Liver (tissue), 9 donors: Measurements from ENCODE around the gene MAP2K3. TPM values are rescaled to one million over a fixed set of nuclear protein-coding genes. Genes with fewer than 3 reads are reported as not detected.

Experiments used
- DNase-seq: peaks from one replicate; pipeline ENCODE4 v3.0.0-alpha.2; 2017; ENCODE audit warnings: low spot score
- H3K27ac ChIP-seq, 2 donors: one replicate each; pipeline ENCODE4 v1.7.0; 2013; ENCODE audit warnings: inconsistent platforms in 2 of 2, low read length in 2 of 2, control low read depth in 1 of 2, low read depth in 1 of 2, mild to moderate bottlenecking in 1 of 2
- H3K27me3 ChIP-seq, 4 donors: one replicate each; pipeline versions ENCODE4 v1.6.1 to v1.7.0; 2013; ENCODE audit warnings: low read length in 3 of 4, inconsistent platforms in 1 of 4, mild to moderate bottlenecking in 1 of 4, moderate library complexity in 1 of 4; ENCODE audit not compliant: control insufficient read depth in 4 of 4, insufficient read depth in 4 of 4
- H3K36me3 ChIP-seq, 4 donors: one replicate each; pipeline versions ENCODE4 v1.6.1 to v1.7.0; 2013; ENCODE audit warnings: low read length in 3 of 4, mild to moderate bottlenecking in 3 of 4, low read depth in 1 of 4, moderate library complexity in 1 of 4; ENCODE audit not compliant: control insufficient read depth in 4 of 4, insufficient read depth in 3 of 4
- H3K4me1 ChIP-seq, 4 donors: one replicate each; pipeline versions ENCODE4 v1.6.1 to v1.7.0; 2013; ENCODE audit warnings: low read length in 3 of 4, mild to moderate bottlenecking in 3 of 4, moderate library complexity in 1 of 4; ENCODE audit not compliant: control insufficient read depth in 4 of 4, insufficient read depth in 4 of 4
- H3K4me3 ChIP-seq, 3 donors: one replicate each; pipeline versions ENCODE4 v1.6.1 to v1.7.0; 2013; ENCODE audit warnings: low read length in 3 of 3, control low read depth in 1 of 3, low read depth in 1 of 3, mild to moderate bottlenecking in 1 of 3
- H3K9ac ChIP-seq, 2 donors: one replicate each; pipeline ENCODE4 v1.7.0; 2013; ENCODE audit warnings: low read length in 2 of 2, mild to moderate bottlenecking in 2 of 2, moderate library complexity in 2 of 2, control low read depth in 1 of 2, low read depth in 1 of 2
- H3K9me3 ChIP-seq, 4 donors: one replicate each; pipeline versions ENCODE4 v1.6.1 to v1.7.0; 2013; ENCODE audit warnings: low read length in 3 of 4; ENCODE audit not compliant: control insufficient read depth in 4 of 4
- EGR1 ChIP-seq, 2 donors: IDR thresholded peaks; 2 replicates each; pipeline ENCODE4 v1.6.1; 2016 to 2018; ENCODE audit warnings: antibody characterized with exemption in 2 of 2, low read depth in 2 of 2
- FOXA1 ChIP-seq: IDR thresholded peaks from 2 replicates; pipeline ENCODE4 v1.6.1; 2016; ENCODE audit warnings: antibody characterized with exemption
- HNF4G ChIP-seq: IDR thresholded peaks from 2 replicates; pipeline ENCODE4 v1.6.1; 2016; ENCODE audit warnings: antibody characterized with exemption
- JUND ChIP-seq, 2 donors: IDR thresholded peaks; 2 replicates each; pipeline ENCODE4 v1.6.1; 2016; ENCODE audit warnings: antibody characterized with exemption in 2 of 2
- MAX ChIP-seq: IDR thresholded peaks from 2 replicates; pipeline ENCODE4 v1.6.1; 2016; ENCODE audit warnings: antibody characterized with exemption
- NR2F2 ChIP-seq: IDR thresholded peaks from 2 replicates; pipeline ENCODE4 v1.6.1; 2016; ENCODE audit warnings: antibody characterized with exemption
- RAD21 ChIP-seq, 2 donors: IDR thresholded peaks; 2 replicates each; pipeline ENCODE4 v1.6.1; 2016; ENCODE audit warnings: antibody characterized with exemption in 2 of 2, mild to moderate bottlenecking in 2 of 2
- RXRA ChIP-seq, 2 donors: IDR thresholded peaks; 2 replicates each; pipeline ENCODE4 v1.6.1; 2017 to 2018; ENCODE audit warnings: antibody characterized with exemption in 2 of 2, mild to moderate bottlenecking in 1 of 2
- SP1 ChIP-seq: IDR thresholded peaks from 2 replicates; pipeline ENCODE4 v1.6.1; 2018; ENCODE audit warnings: antibody characterized with exemption, mild to moderate bottlenecking
- TAF1 ChIP-seq: conservative IDR thresholded peaks from 2 replicates; pipeline ENCODE4 v1.6.1; 2016; ENCODE audit warnings: antibody characterized with exemption, mild to moderate bottlenecking
- YY1 ChIP-seq: IDR thresholded peaks from 2 replicates; pipeline ENCODE4 v1.6.1; 2016; ENCODE audit warnings: antibody characterized with exemption, mild to moderate bottlenecking
- WGBS: extraction: QIAGEN DNeasy Blood & Tissue Kit; methylation state at CpG from one replicate; pipeline ENCODE4 v1.1.7; 2013; 5-methylcytosine and 5-hydroxymethylcytosine counted together
- polyA plus RNA-seq, 2 donors: library from polyadenylated mRNA; stranded (reverse) in 1 of 2; unstranded in 1 of 2; fragments of 200-250 nt in 1 of 2; fragments of >200 nt in 1 of 2; fragmentation: Nextera tagmentation in 1 of 2; extraction: Ambion mirVana in 1 of 2; gene quantifications; one replicate each; pipeline versions ENCODE4 v1.2.1 to v1.2.3, GENCODE V29; 2013 to 2015
- total RNA-seq, 2 donors: library from RNA; depleted of rRNA; stranded (reverse); fragments of >200 nt; gene quantifications; one replicate each; pipeline ENCODE4 v1.2.3, GENCODE V29; 2014
- TF ChIP-seq, protein P1 (sequence below): IDR thresholded peaks from 2 replicates; pipeline ENCODE4 v1.6.1; 2016; ENCODE audit warnings: antibody characterized with exemption
- TF ChIP-seq, protein P2 (sequence below): fragments of 150-350 bp; IDR thresholded peaks from 2 replicates; pipeline ENCODE4 v1.5.1; 2017; ENCODE audit warnings: improper control_type of control experiment, low read depth, low read length; ENCODE audit not compliant: missing input control
- donor health status: healthy.
- donor health status: healthy.
- donor health status: healthy.
- donor health status: healthy.
- donor health status: healthy.

MAP2K3 gene
- total and polyA plus RNA-seq, 4 donors, result 21.6 to 88.4 (median 30.5) TPM

DNA sequence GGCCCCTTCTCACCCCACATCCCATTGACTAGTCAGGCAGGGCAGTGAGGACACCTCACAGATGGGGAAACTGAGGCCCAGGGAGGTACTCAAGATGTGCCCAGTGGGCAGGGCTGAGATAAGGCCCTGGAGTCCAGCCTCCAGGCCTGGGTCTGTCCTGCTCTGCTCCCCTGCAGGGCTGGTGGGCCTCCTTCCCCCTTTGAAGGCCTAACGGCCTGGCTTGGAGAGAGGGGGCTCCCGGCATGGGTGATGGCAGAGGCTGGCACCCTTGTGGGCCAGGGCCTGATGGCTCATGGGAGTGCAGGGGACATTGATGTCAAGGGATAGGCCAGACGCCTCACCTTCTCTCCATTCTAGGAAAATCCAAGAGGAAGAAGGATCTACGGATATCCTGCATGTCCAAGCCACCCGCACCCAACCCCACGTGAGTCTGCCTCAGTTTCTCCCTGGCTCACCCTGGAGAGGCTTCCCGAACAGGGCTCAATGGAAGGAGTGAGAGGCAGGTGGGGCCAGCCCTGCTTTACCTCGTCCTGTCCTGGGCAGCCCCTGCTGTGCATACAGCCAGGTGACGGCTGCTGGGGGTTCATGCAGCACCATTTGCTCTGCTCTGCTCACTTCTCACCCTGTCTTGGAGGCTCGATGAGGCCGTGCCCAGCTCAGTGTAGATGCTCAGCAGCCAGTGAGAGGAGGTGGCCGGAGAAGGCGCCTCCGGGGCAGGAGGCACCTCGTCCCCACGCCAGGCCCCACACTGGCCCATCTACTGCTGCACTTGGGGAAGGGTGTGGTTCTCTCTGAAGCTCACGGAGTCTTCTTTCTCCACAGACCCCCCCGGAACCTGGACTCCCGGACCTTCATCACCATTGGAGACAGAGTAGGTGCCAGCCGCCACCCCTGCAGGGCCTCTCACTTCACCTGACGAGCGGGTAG is 13.8 kb downstream of the MAP2K3 start:
- WGBS, result 77% methylated on average over 22 of the region's 22 CpGs
- Histone ChIP-seq H3K27ac (no peak overlapping the region), H3K9me3 (no peaks in the 10 kb centered on the region), H3K4me1 (peaks cover 0 to 14% (median 0%) of the 10 kb centered on the region in 4 donors), H3K27me3 (no peaks in the 10 kb centered on the region), H3K4me3 (no peak overlapping the region), H3K9ac (no peak overlapping the region), H3K36me3 (peaks cover 3 to 48% (median 31%) of the 10 kb centered on the region in 4 donors)
- no peak for TF ChIP-seq HNF4G
- TF ChIP-seq, protein P1, sequence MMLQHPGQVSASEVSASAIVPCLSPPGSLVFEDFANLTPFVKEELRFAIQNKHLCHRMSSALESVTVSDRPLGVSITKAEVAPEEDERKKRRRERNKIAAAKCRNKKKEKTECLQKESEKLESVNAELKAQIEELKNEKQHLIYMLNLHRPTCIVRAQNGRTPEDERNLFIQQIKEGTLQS, result no peak
- no peak for TF ChIP-seq FOXA1
- no peak for DNase-seq

DNA sequence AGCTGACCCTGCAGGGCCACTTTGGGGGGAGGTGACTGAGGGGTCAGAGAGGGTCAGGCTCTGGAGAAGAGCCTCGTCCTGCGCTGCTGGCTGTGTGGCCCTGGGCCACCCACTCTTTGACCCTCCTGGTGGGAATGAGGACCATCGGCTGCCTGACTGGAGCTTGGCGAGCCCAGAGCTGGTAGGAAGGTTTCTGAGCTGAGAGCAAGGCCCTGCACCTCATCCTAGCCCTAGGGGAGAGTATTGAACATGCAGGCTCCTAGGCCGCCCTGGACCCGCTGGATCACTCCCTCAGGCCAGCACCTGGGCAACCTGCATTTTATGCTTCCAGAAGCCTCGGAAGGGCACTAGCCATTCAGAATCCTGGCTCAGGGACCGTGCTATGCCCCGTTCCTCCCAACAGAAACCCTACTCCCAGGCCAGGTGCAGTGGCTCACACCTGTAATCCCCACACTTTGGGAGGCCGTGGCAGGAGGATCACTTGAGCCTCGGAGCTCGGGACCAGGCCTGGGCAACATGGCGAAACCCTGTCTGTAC is 14.5 kb downstream of the MAP2K3 start:
- no peaks in the 10 kb centered on the region for H3K9me3 ChIP-seq
- no peak for DNase-seq
- no peaks in the 10 kb centered on the region for H3K27me3 ChIP-seq
- H3K9ac ChIP-seq, result no peak overlapping the region
- H3K4me1 ChIP-seq, result peaks cover 0 to 14% (median 0%) of the 10 kb centered on the region in 4 donors
- H3K27ac ChIP-seq, result no peak overlapping the region
- H3K4me3 ChIP-seq, result no peak overlapping the region
- 62% methylated on average over 13 of the region's 13 CpGs for WGBS
- TF ChIP-seq, protein P1, result no peak
- TF ChIP-seq EGR1 (IDR thresholded peaks at IDR 0.05; ENCODE audit: low read depth in 2 of 2) (no peak), TAF1 (no peak), SP1 (no peak), HNF4G (no peak), YY1 (no peak)
- TF ChIP-seq, protein P2, sequence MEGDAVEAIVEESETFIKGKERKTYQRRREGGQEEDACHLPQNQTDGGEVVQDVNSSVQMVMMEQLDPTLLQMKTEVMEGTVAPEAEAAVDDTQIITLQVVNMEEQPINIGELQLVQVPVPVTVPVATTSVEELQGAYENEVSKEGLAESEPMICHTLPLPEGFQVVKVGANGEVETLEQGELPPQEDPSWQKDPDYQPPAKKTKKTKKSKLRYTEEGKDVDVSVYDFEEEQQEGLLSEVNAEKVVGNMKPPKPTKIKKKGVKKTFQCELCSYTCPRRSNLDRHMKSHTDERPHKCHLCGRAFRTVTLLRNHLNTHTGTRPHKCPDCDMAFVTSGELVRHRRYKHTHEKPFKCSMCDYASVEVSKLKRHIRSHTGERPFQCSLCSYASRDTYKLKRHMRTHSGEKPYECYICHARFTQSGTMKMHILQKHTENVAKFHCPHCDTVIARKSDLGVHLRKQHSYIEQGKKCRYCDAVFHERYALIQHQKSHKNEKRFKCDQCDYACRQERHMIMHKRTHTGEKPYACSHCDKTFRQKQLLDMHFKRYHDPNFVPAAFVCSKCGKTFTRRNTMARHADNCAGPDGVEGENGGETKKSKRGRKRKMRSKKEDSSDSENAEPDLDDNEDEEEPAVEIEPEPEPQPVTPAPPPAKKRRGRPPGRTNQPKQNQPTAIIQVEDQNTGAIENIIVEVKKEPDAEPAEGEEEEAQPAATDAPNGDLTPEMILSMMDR, result no peak
- H3K36me3 ChIP-seq, result peaks cover 3 to 55% (median 35%) of the 10 kb centered on the region in 4 donors

GRCh38 chr17:21299981-21300600 is 15.6 kb downstream of the MAP2K3 start:
- WGBS, result 62% methylated on average over 7 of the region's 7 CpGs
- H3K9ac ChIP-seq, result no peak overlapping the region
- H3K4me1 ChIP-seq, result peaks cover 0 to 8% (median 0%) of the 10 kb centered on the region in 4 donors
- no peak overlapping the region for H3K27ac ChIP-seq
- H3K9me3 ChIP-seq, result no peaks in the 10 kb centered on the region
- no peaks in the 10 kb centered on the region for H3K27me3 ChIP-seq
- H3K36me3 ChIP-seq, result peaks cover 3 to 64% (median 35%) of the 10 kb centered on the region in 4 donors
- H3K4me3 ChIP-seq, result no peak overlapping the region
- TF ChIP-seq MAX (no peak), HNF4G (no peak), JUND (IDR thresholded peaks at IDR 0.05) (no peak), NR2F2 (no peak), FOXA1 (no peak), RAD21 (IDR thresholded peaks at IDR 0.05) (no peak), SP1 (no peak), RXRA (IDR thresholded peaks at IDR 0.05) (no peak)
- TF ChIP-seq, protein P1, result no peak
- no peak for DNase-seq
